ENCODE data around the gene IFNGR2.
A peak's percentile ranks its signal among the peaks of the same experiment; 100 is the strongest.

IFNGR2 gene

GRCh38 chr21:33449616-33450015 is 46.4 kb downstream of the IFNGR2 start:
- ATAC-seq = no peak
- TF ChIP-seq ZNF565 (CRISPR knock-in tag; conservative IDR thresholded peaks at IDR 0.05; ENCODE audit: low read depth) (no peak), PATZ1 (CRISPR knock-in tag; IDR thresholded peaks at IDR 0.05; ENCODE audit: borderline replicate concordance) (no peak), ARNTL (CRISPR knock-in tag; IDR thresholded peaks at IDR 0.05; ENCODE audit: borderline replicate concordance, low read depth) (no peak), ZFP30 (CRISPR knock-in tag; IDR thresholded peaks at IDR 0.05) (no peak), TCF4 (CRISPR knock-in tag; IDR thresholded peaks at IDR 0.05; ENCODE audit: borderline replicate concordance) (no peak), SNAI2 (CRISPR knock-in tag; IDR thresholded peaks at IDR 0.05) (no peak), ZC3H10 (CRISPR knock-in tag; IDR thresholded peaks at IDR 0.05) (no peak), ZNF70 (CRISPR knock-in tag; IDR thresholded peaks at IDR 0.05) (no peak), BACH2 (CRISPR knock-in tag; IDR thresholded peaks at IDR 0.05; ENCODE audit: borderline replicate concordance) (no peak), ESRRG (CRISPR knock-in tag; IDR thresholded peaks at IDR 0.05) (no peak), RARB (CRISPR knock-in tag; IDR thresholded peaks at IDR 0.05) (no peak), CREB5 (CRISPR knock-in tag; IDR thresholded peaks at IDR 0.05; ENCODE audit: low read depth) (no peak), TOX (CRISPR knock-in tag; IDR thresholded peaks at IDR 0.05; ENCODE audit: borderline replicate concordance) (no peak), CSRNP3 (CRISPR knock-in tag; IDR thresholded peaks at IDR 0.05) (no peak), PPARA (CRISPR knock-in tag; IDR thresholded peaks at IDR 0.05; ENCODE audit: borderline replicate concordance) (no peak), TSHZ2 (CRISPR knock-in tag; IDR thresholded peaks at IDR 0.05) (no peak), OSR1 (CRISPR knock-in tag; IDR thresholded peaks at IDR 0.05) (no peak), ZNF8 (CRISPR knock-in tag; IDR thresholded peaks at IDR 0.05) (no peak), ZFP3 (CRISPR knock-in tag; IDR thresholded peaks at IDR 0.05) (no peak)
- TF ChIP-seq, protein P1, sequence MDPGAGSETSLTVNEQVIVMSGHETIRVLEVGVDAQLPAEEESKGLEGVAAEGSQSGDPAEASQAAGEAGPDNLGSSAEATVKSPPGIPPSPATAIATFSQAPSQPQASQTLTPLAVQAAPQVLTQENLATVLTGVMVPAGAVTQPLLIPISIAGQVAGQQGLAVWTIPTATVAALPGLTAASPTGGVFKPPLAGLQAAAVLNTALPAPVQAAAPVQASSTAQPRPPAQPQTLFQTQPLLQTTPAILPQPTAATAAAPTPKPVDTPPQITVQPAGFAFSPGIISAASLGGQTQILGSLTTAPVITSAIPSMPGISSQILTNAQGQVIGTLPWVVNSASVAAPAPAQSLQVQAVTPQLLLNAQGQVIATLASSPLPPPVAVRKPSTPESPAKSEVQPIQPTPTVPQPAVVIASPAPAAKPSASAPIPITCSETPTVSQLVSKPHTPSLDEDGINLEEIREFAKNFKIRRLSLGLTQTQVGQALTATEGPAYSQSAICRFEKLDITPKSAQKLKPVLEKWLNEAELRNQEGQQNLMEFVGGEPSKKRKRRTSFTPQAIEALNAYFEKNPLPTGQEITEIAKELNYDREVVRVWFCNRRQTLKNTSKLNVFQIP (CRISPR knock-in tag; IDR thresholded peaks at IDR 0.05; ENCODE audit: borderline replicate concordance, low read depth) = no peak

GRCh38 chr21:33451634-33452071 is 48.4 kb downstream of the IFNGR2 start:
- peak; percentile 63 for ATAC-seq
- TF ChIP-seq CSRNP3 (CRISPR knock-in tag; IDR thresholded peaks at IDR 0.05) (no peak), CREB5 (CRISPR knock-in tag; IDR thresholded peaks at IDR 0.05; ENCODE audit: low read depth) (no peak), BACH2 (CRISPR knock-in tag; IDR thresholded peaks at IDR 0.05; ENCODE audit: borderline replicate concordance) (no peak), OSR1 (CRISPR knock-in tag; IDR thresholded peaks at IDR 0.05) (no peak), SNAI2 (CRISPR knock-in tag; IDR thresholded peaks at IDR 0.05) (no peak), ZNF8 (CRISPR knock-in tag; IDR thresholded peaks at IDR 0.05) (no peak), ZFP30 (CRISPR knock-in tag; IDR thresholded peaks at IDR 0.05) (no peak), ESRRG (CRISPR knock-in tag; IDR thresholded peaks at IDR 0.05) (no peak), ZNF565 (CRISPR knock-in tag; conservative IDR thresholded peaks at IDR 0.05; ENCODE audit: low read depth) (no peak), TSHZ2 (CRISPR knock-in tag; IDR thresholded peaks at IDR 0.05) (no peak), ZNF70 (CRISPR knock-in tag; IDR thresholded peaks at IDR 0.05) (no peak), GLIS3 (CRISPR knock-in tag; IDR thresholded peaks at IDR 0.05) (no peak), CSDC2 (CRISPR knock-in tag; IDR thresholded peaks at IDR 0.05) (no peak)
- TF ChIP-seq, protein P1 (CRISPR knock-in tag; IDR thresholded peaks at IDR 0.05; ENCODE audit: borderline replicate concordance, low read depth) = no peak
